Skeletal muscle satellite cell (primary cell): ENCODE measurements around the gene CEP89.

ENCODE experiments used
- H3K27me3 ChIP-seq: 2 replicates; pipeline ENCODE4 v1.7.0; 2013; ENCODE audit warnings: low read length; ENCODE audit not compliant: control insufficient read depth, insufficient read depth
- H3K36me3 ChIP-seq: 2 replicates; pipeline ENCODE4 v1.7.0; 2013; ENCODE audit warnings: mild to moderate bottlenecking, control low read depth, low read length; ENCODE audit not compliant: insufficient read depth
- H3K4me1 ChIP-seq: 2 replicates; pipeline ENCODE4 v1.7.0; 2013; ENCODE audit warnings: low read length; ENCODE audit not compliant: control insufficient read depth, insufficient read depth
- H3K4me2 ChIP-seq: 2 replicates; pipeline ENCODE4 v1.7.0; 2013; ENCODE audit warnings: mild to moderate bottlenecking, low read length
- H3K4me3 ChIP-seq: 2 replicates; pipeline ENCODE4 v1.7.0; 2013; ENCODE audit warnings: low read length
- H3K9ac ChIP-seq: 2 replicates; pipeline ENCODE4 v1.7.0; 2013; ENCODE audit warnings: mild to moderate bottlenecking, low read depth, low read length, moderate library complexity
- H3K9me3 ChIP-seq: replicated peaks from 2 replicates; pipeline ENCODE4 v1.7.0; 2013; ENCODE audit warnings: mild to moderate bottlenecking, control low read depth, low read length

CEP89 gene

GRCh38 chr19:32866564-32867265, 105.0 kb downstream of the CEP89 start:
- H3K9me3 ChIP-seq = no peaks in the 10 kb centered on the region
- no peak overlapping the region for H3K9ac ChIP-seq
- no peaks in the 10 kb centered on the region for H3K4me1 ChIP-seq
- no peaks in the 10 kb centered on the region for H3K36me3 ChIP-seq
- H3K27me3 ChIP-seq = no peaks in the 10 kb centered on the region
- H3K4me3 ChIP-seq = no peak overlapping the region
- H3K4me2 ChIP-seq = no peak overlapping the region

DNA sequence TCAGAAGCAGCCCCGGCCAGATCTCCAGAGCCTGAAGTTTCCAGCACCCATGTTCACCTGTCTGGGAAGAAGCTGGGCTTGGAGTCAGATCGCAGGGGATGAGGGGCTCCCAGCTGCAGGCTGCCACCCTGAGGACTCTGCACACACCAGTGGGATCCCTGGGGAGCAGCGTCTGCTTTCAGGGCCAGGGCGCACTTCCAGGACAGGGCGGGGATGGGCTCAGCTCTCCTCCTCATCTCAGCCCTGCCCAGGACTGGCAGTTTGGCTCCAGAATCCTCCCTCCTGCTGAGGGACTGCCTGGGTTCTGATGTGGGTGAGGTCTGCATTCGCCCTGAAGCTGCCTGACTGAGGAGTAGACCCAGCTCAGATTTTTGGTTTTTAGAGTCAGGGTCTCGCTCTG, 105.7 kb downstream of the CEP89 start:
- H3K4me3 ChIP-seq = no peak overlapping the region
- no peaks in the 10 kb centered on the region for H3K9me3 ChIP-seq
- H3K4me1 ChIP-seq = no peaks in the 10 kb centered on the region
- no peak overlapping the region for H3K4me2 ChIP-seq
- H3K27me3 ChIP-seq = no peaks in the 10 kb centered on the region
- no peak overlapping the region for H3K9ac ChIP-seq
- no peaks in the 10 kb centered on the region for H3K36me3 ChIP-seq

DNA sequence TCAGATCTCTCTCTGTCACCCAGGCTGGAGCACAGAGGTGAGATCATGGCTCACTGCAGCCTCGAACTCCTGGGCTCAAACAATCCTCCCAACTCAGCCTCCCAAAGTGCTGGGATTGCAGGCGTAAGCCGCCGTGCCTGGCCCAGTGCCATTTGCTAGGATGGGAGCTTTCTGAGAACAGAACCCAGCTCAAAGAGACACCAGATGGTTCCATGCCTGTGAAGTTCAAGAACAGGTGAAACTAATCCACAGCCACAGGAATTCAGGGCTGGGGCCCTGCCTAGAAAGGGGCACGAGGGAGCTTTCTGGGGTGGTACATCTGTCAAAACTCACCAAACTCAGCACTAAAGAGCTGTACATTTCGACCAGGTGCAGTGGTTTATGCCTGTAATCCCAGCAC, 106.4 kb downstream of the CEP89 start:
- no peaks in the 10 kb centered on the region for H3K9me3 ChIP-seq
- H3K27me3 ChIP-seq = no peaks in the 10 kb centered on the region
- H3K36me3 ChIP-seq = no peaks in the 10 kb centered on the region
- H3K4me2 ChIP-seq = no peak overlapping the region
- H3K9ac ChIP-seq = no peak overlapping the region
- H3K4me1 ChIP-seq = no peaks in the 10 kb centered on the region
- no peak overlapping the region for H3K4me3 ChIP-seq

DNA sequence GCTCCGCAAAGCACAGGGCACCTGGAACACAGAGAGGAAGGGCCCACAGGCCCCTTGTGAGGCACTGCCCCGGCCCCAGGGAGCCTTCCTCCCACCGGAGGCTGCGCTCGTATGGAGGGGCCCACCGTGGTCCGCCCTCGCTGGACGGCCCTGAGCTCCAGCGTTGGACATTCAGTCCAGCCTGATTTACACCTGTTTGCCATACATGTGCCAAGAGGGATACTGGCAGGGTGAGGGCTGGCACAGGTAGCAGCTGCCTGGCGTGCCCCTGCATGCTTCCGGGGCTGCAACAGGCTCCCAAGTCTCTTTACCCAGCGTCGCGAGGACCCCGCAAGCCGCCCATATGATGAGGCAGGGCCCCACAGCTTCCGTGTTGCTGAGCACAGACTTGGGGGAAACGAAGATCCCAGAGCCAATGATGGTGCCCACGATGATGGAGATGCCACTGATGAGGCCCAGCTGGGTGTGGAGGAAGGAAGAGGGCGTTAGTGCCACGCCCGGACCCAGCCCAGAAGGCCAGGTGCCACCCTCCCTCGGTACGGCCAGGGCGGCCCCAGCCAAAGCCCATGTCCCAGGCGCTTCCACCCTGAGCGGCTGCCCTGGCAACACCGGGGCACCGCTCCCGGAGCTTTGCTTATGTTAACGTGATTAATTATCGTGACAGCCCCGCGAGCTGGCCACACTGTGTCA, 107.3 kb downstream of the CEP89 start:
- no peaks in the 10 kb centered on the region for H3K9me3 ChIP-seq
- no peak overlapping the region for H3K9ac ChIP-seq
- H3K4me1 ChIP-seq = no peaks in the 10 kb centered on the region
- H3K36me3 ChIP-seq = no peaks in the 10 kb centered on the region
- no peak overlapping the region for H3K4me3 ChIP-seq
- no peaks in the 10 kb centered on the region for H3K27me3 ChIP-seq
- H3K4me2 ChIP-seq = no peak overlapping the region

- H3K4me3 ChIP-seq = no peak overlapping the region
- H3K9me3 ChIP-seq = no peaks in the 10 kb centered on the region
- H3K27me3 ChIP-seq = no peaks in the 10 kb centered on the region
- H3K36me3 ChIP-seq = no peaks in the 10 kb centered on the region
- H3K9ac ChIP-seq = no peak overlapping the region
- H3K4me1 ChIP-seq = no peaks in the 10 kb centered on the region
- no peak overlapping the region for H3K4me2 ChIP-seq
Observed at GRCh38 chr19:32863841-32864240, 107.9 kb downstream of the CEP89 start.

DNA sequence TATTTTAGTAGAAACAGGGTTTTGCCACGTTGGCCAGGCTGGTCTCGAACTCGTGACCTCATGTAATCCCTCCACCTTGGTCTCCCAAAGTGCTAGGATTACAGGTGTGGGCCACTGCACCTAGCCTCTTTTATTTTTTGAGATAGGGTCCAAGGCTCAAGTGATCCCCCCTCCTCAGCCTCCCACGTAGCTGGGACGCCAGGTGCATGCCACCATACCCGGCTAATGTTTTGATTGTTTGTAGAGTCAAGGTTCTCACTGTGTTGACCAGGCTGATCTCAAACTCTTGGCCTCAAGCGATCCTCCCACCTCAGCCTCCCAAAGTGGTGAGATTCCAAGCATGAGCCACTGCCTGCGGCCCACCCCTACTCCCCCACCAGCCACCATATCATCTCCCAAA, 108.5 kb downstream of the CEP89 start:
- H3K4me1 ChIP-seq = no peaks in the 10 kb centered on the region
- no peaks in the 10 kb centered on the region for H3K36me3 ChIP-seq
- no peaks in the 10 kb centered on the region for H3K9me3 ChIP-seq
- no peak overlapping the region for H3K4me3 ChIP-seq
- H3K4me2 ChIP-seq = no peak overlapping the region
- H3K27me3 ChIP-seq = no peaks in the 10 kb centered on the region
- no peak overlapping the region for H3K9ac ChIP-seq

DNA sequence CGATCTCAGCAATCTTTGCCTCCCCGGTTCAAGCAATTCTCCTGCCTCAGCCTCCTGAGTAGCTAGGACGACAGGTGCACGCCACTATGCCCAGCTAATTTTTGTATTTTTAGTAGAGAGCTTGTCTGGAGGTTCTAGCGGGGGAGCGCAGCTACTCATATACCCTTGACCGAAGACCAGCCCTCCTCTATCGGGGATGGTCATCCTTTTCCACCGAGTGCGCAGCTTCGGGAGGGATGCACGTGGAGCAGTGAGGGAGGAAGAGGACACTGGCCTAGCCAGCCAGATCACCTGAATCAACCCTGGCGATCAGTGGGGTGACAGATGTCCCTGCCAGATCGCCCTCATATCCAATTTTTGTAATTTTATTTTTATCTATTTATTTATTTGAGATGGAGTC, 109.0 kb downstream of the CEP89 start:
- H3K27me3 ChIP-seq = no peaks in the 10 kb centered on the region
- no peak overlapping the region for H3K9ac ChIP-seq
- H3K36me3 ChIP-seq = no peaks in the 10 kb centered on the region
- H3K4me1 ChIP-seq = no peaks in the 10 kb centered on the region
- no peak overlapping the region for H3K4me2 ChIP-seq
- H3K4me3 ChIP-seq = no peak overlapping the region
- H3K9me3 ChIP-seq = no peaks in the 10 kb centered on the region

- H3K36me3 ChIP-seq = no peaks in the 10 kb centered on the region
- H3K4me3 ChIP-seq = no peak overlapping the region
- no peaks in the 10 kb centered on the region for H3K27me3 ChIP-seq
- H3K4me2 ChIP-seq = no peak overlapping the region
- H3K9ac ChIP-seq = no peak overlapping the region
- H3K4me1 ChIP-seq = no peaks in the 10 kb centered on the region
- no peaks in the 10 kb centered on the region for H3K9me3 ChIP-seq
Observed at GRCh38 chr19:32862173-32862572, 109.6 kb downstream of the CEP89 start.

DNA sequence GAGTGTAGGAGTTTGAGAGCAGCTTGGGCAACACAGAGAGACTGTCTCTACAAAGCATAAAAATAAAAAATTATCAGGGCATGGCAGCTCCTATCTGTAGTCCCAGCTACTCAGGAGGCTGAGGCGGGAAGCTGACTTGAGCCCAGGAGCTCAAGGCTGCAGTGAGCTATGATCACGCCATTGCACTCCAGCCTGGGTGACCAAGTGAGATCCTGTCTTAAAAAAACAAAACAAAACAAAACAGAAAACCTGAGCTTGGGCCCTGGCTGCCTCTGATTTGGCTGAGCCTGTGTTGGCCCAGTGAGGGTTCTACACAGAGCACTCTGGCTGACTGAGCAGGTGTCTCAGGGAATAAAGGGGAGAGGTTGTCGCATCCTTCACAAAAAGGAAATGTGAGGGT, 110.2 kb downstream of the CEP89 start:
- Histone ChIP-seq H3K27me3 (no peaks in the 10 kb centered on the region), H3K36me3 (no peaks in the 10 kb centered on the region), H3K4me1 (no peaks in the 10 kb centered on the region), H3K4me3 (no peak overlapping the region), H3K9me3 (no peaks in the 10 kb centered on the region), H3K4me2 (no peak overlapping the region), H3K9ac (no peak overlapping the region)

GRCh38 chr19:32859591-32859990, 112.2 kb downstream of the CEP89 start:
- Histone ChIP-seq H3K9ac (no peak overlapping the region), H3K4me1 (no peaks in the 10 kb centered on the region), H3K27me3 (no peaks in the 10 kb centered on the region)

DNA sequence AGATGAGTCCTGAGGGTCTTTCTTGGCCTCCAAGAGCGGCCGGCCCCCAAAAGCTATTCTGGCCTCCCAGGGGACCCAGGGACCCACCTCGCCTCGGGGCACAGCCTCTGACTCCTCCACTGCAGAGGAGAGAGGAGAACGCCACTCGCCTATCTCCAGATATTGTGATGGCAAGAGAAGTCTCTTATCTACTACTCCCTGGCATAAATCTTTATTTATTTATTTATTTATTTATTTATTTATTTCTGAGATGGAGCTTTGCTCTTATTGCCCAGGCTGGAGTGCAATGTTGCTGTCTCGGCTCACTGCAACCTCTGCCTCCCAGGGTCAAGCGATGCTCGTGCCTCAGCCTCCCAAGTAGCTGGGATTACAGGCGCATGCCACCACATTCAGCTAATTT, 113.2 kb downstream of the CEP89 start:
- H3K9me3 ChIP-seq = no peaks in the 10 kb centered on the region
- no peaks in the 10 kb centered on the region for H3K4me1 ChIP-seq
- H3K4me3 ChIP-seq = no peak overlapping the region
- no peaks in the 10 kb centered on the region for H3K27me3 ChIP-seq
- H3K4me2 ChIP-seq = no peak overlapping the region
- no peak overlapping the region for H3K9ac ChIP-seq
- no peaks in the 10 kb centered on the region for H3K36me3 ChIP-seq

More at GRCh38 chr19:32859591-32859990, 112.2 kb downstream of the CEP89 start:
- Histone ChIP-seq H3K9me3 (no peaks in the 10 kb centered on the region), H3K4me2 (no peak overlapping the region), H3K36me3 (no peaks in the 10 kb centered on the region), H3K4me3 (no peak overlapping the region)

DNA sequence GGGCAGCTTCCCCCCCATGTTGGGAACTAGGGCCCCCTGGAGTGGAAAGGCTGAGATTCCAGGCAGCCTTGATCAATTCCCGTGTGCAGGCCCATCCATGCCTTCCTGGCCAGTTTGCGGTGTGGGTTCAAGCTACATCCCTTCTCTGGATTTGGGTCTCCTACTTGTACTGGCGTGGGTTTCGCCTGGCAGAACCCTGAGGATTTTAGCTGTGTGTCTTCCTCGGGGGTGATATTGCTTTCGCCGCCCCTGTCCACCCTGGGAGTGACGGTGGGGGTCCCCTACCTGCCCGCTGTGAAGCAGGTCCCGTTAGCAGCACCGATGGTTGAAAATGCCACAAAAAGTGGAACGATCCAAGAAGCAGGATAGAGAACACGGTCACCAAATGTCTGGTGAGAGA, 113.6 kb downstream of the CEP89 start:
- H3K36me3 ChIP-seq = no peaks in the 10 kb centered on the region
- no peaks in the 10 kb centered on the region for H3K4me1 ChIP-seq
- H3K4me2 ChIP-seq = no peak overlapping the region
- no peaks in the 10 kb centered on the region for H3K9me3 ChIP-seq
- H3K4me3 ChIP-seq = no peak overlapping the region
- H3K27me3 ChIP-seq = no peaks in the 10 kb centered on the region
- H3K9ac ChIP-seq = no peak overlapping the region
